Neuron (in vitro differentiated cells): ENCODE results near the gene PACS1.
A peak's percentile ranks its signal among the peaks of the same experiment; 100 is the strongest.
"Not testable (repeated sequence)": the region's sequence is repeated elsewhere in the genome, so short reads cannot be mapped to it uniquely, and the experiment has no call there.

Experiments
- H2AFZ ChIP-seq: one replicate; pipeline ENCODE4 v1.6.1; 2013; ENCODE audit warnings: low read depth, mild to moderate bottlenecking, inconsistent platforms, low read length, moderate library complexity
- H3K27me3 ChIP-seq: one replicate; pipeline ENCODE4 v1.6.1; 2013; ENCODE audit warnings: low read length; ENCODE audit not compliant: insufficient read depth
- H3K36me3 ChIP-seq: one replicate; pipeline ENCODE4 v1.6.1; 2013; ENCODE audit warnings: low read length; ENCODE audit not compliant: insufficient read depth
- H3K4me1 ChIP-seq: one replicate; pipeline ENCODE4 v1.6.1; 2013; ENCODE audit warnings: low read length; ENCODE audit not compliant: insufficient read depth
- H3K4me3 ChIP-seq: 2 replicates; pipeline ENCODE4 v1.5.1; 2013; ENCODE audit warnings: mild to moderate bottlenecking, low read length, moderate library complexity
- H3K9me3 ChIP-seq: one replicate; pipeline ENCODE4 v1.6.1; 2013; ENCODE audit warnings: low read length

The PACS1 gene

DNA sequence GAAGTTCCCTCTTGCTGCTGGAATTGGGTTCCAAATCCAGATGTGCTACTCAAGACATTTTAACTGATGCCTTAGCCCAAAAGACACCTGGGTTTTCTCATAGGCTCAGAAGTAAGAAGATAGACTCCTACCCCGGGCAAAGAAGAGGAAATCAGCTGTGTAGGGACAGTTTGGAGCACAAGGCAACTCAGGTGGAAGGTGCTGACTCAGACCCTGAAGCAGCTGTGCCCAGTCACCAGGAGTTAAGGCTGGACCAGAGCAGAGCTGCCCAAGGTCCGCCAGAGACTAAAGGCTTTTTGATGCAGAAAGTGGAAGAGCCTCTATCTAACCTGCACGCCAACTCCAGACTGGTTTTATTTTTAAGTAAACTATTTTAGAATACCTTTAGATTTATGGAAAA is 177.7 kb downstream of the PACS1 start:
- Histone ChIP-seq H3K9me3 (no peaks in the 10 kb centered on the region), H2AFZ (no peak overlapping the region), H3K36me3 (peaks cover 15% of the 10 kb centered on the region), H3K4me3 (no peak overlapping the region), H3K4me1 (peaks cover 2% of the 10 kb centered on the region), H3K27me3 (no peaks in the 10 kb centered on the region)

DNA sequence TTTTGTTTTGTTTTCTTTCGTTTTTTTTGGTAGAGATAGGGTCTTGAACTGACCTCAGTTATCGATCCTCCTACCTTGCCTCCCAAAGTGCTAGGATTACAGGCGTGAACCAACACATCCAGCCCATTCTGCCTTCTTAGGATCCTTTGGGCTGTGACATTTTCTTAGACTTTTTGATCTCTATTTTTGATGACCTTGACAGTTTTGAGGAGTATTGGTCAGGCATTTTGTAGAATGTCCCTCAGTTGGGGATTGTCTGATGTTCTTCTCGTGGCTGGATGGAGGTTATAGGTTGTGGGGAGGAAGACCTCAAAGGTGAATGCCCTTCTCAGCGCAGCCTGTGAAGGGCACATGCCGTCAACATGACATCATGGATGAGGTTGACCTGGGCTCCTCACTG is 178.8 kb downstream of the PACS1 start:
- Histone ChIP-seq H3K36me3 (peaks cover 11% of the 10 kb centered on the region), H3K9me3 (no peaks in the 10 kb centered on the region), H3K4me1 (peaks cover 1% of the 10 kb centered on the region), H3K27me3 (no peaks in the 10 kb centered on the region), H2AFZ (no peak overlapping the region), H3K4me3 (no peak overlapping the region)

DNA sequence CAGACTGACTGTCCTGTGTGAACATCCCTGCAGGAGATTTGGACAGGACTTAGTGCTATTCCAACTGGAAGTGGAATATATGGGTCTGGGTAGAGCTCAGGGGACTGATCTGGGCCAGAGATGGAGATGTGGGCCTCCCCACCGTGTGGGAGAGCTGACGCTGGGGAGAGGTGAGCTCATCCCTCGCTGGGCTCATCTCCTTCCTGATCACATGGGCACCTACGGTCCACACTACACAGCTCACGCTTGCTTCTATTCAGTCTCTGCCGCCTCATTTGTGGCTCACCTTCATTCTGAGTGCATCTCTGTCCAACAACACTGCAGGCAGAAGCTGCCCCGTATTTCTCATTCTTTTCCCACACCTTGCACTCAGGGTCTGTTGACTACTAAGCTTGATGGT is 181.7 kb downstream of the PACS1 start:
- Histone ChIP-seq H3K36me3 (peaks cover 6% of the 10 kb centered on the region), H2AFZ (no peak overlapping the region)

DNA sequence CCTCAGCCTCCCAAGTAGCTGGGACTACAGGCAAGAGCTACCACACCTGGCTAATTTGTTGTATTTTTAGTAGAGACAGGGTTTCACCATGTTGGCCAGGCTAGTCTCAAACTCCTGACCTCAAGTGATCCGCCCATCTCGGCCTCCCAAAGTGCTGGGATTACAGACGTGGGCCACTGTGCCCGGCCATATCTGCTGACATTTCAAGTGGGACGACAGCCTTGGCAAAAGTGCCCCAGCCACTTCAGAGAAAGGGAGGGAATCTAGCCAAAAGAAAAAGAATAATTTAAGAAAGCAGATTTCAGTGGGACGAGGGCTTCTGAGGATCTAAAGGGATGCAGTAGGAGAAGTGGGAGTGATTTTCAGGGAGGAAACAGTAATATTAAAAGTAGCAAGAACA is 183.0 kb downstream of the PACS1 start:
- H3K4me3 ChIP-seq: not testable (repeated sequence)

More for the DNA sequence above, 181.7 kb downstream of the PACS1 start:
- H3K4me3 ChIP-seq: no peak overlapping the region
- H3K27me3 ChIP-seq: no peaks in the 10 kb centered on the region
- peaks cover 2% of the 10 kb centered on the region for H3K4me1 ChIP-seq
- no peaks in the 10 kb centered on the region for H3K9me3 ChIP-seq

DNA sequence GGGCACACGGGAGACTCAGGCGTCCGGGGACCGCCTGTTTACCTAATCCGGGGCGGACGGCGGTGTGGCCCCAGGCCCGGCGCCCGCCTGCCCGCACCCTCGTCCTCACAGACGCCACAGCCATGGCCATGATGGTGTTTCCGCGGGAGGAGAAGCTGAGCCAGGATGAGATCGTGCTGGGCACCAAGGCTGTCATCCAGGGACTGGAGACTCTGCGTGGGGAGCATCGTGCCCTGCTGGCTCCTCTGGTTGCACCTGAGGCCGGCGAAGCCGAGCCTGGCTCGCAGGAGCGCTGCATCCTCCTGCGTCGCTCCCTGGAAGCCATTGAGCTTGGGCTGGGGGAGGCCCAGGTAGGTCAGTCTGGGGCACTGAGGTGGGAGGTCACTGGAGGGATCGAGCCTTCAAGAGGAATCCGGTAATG is 188.4 kb downstream of the PACS1 start:
- Histone ChIP-seq H3K4me3 (peak overlapping the region; percentile 85), H3K9me3 (no peaks in the 10 kb centered on the region), H2AFZ (no peak overlapping the region), H3K4me1 (peaks cover 13% of the 10 kb centered on the region), H3K27me3 (no peaks in the 10 kb centered on the region), H3K36me3 (peaks cover 33% of the 10 kb centered on the region)

More for the DNA sequence above, 183.0 kb downstream of the PACS1 start:
- not testable (repeated sequence) for H3K4me1 ChIP-seq, H3K36me3 ChIP-seq, H3K9me3 ChIP-seq, H3K27me3 ChIP-seq, H2AFZ ChIP-seq

DNA sequence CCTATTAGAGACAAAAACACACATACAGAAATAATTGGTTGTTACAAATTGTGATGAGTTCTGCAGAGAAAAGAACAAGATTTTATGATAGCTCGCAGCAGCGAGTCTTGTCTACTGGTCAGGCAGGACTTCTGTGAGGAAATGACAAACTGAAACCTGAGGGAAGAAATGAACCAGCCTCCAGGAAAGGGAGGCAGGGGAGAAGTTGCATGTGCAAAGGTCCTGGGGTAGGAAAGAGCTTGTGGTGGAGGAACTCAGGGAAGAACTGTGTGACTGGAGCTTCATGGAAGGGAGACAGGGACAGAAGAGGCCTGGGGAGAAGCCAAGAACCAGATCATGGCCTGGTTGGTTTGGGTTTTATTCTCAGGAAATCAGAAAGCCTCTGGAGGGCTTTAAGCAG is 189.2 kb downstream of the PACS1 start:
- Histone ChIP-seq H3K4me1 (peaks cover 13% of the 10 kb centered on the region), H3K27me3 (no peaks in the 10 kb centered on the region), H2AFZ (no peak overlapping the region), H3K4me3 (no peak overlapping the region), H3K36me3 (peaks cover 39% of the 10 kb centered on the region), H3K9me3 (no peaks in the 10 kb centered on the region)

DNA sequence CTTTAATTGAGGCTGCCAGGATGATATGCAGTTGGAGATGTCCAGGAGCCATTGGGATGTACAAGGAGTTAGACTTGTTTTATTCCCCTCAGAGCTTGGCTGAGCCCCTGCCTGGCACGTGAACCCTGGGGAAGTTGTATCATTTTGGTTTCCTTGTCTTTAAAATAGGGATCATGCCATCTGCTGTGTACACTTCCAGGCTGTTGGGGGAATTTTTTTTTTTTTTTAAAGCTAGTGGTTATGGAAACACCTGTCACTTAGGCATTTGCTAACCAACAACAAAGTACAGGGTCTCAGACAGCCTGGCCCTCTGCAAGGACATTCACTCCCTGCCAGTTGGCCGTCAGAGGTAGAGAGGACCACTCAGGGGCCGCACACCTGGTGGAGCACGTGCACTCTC is 189.9 kb downstream of the PACS1 start:
- H3K36me3 ChIP-seq: peaks cover 46% of the 10 kb centered on the region
- H2AFZ ChIP-seq: no peak overlapping the region
- H3K4me1 ChIP-seq: peaks cover 13% of the 10 kb centered on the region
- no peaks in the 10 kb centered on the region for H3K9me3 ChIP-seq
- H3K4me3 ChIP-seq: no peak overlapping the region
- no peaks in the 10 kb centered on the region for H3K27me3 ChIP-seq

DNA sequence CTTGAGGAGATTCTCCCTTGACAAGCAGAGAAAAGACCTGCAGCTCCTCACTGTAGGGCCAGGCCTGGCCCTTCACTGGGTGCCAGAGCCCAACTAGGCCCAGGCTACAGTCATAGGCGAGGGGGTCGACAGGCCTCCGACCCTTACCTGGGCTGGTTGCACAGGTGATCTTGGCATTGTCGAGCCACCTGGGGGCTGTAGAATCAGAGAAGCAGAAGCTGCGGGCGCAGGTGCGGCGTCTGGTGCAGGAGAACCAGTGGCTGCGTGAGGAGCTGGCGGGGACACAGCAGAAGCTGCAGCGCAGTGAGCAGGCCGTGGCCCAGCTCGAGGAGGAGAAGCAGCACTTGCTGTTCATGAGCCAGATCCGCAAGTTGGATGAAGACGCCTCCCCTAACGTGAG is 191.5 kb downstream of the PACS1 start:
- Histone ChIP-seq H3K4me1 (peaks cover 14% of the 10 kb centered on the region), H3K4me3 (no peak overlapping the region), H3K27me3 (no peaks in the 10 kb centered on the region), H3K36me3 (peaks cover 49% of the 10 kb centered on the region), H2AFZ (no peak overlapping the region), H3K9me3 (no peaks in the 10 kb centered on the region)

DNA sequence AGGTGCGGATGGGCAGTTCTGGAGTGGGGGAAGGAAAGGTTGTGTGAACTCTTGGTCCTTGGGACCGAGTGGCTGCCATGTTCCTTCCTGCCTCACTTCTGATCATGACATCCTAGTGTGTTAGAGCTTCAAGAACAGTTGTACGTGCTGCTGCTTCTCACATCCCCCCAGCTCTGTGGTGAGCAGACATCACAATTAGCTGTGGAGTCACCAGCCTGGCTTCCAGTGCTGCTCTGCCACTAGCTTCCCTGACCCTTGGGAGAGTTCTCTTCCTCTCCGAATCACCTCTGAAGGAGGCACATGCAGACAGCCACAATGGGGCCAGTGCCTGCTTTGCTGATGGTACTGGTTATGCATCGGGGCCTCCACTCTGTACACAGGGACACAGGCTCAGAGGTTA is 192.1 kb downstream of the PACS1 start:
- no peaks in the 10 kb centered on the region for H3K27me3 ChIP-seq
- H2AFZ ChIP-seq: no peak overlapping the region
- H3K36me3 ChIP-seq: peaks cover 49% of the 10 kb centered on the region
- H3K4me3 ChIP-seq: no peak overlapping the region
- H3K4me1 ChIP-seq: peaks cover 16% of the 10 kb centered on the region
- no peaks in the 10 kb centered on the region for H3K9me3 ChIP-seq

DNA sequence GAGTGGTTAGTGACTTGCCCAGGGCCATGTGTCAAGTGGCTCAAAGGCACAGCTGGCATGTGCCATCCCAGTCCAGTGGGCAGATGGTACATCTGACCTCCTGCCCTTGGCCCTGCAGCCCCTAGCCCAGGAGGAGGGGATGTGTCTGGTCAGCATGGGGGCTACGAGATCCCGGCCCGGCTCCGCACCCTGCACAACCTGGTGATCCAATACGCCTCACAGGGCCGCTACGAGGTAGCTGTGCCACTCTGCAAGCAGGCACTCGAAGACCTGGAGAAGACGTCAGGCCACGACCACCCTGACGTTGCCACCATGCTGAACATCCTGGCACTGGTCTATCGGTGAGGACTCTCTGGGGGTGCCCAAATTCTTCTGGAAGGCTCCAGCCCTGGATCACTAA is 192.6 kb downstream of the PACS1 start:
- Histone ChIP-seq H2AFZ (no peak overlapping the region), H3K9me3 (no peaks in the 10 kb centered on the region), H3K4me3 (no peak overlapping the region), H3K4me1 (peaks cover 18% of the 10 kb centered on the region), H3K27me3 (no peaks in the 10 kb centered on the region), H3K36me3 (peaks cover 49% of the 10 kb centered on the region)

DNA sequence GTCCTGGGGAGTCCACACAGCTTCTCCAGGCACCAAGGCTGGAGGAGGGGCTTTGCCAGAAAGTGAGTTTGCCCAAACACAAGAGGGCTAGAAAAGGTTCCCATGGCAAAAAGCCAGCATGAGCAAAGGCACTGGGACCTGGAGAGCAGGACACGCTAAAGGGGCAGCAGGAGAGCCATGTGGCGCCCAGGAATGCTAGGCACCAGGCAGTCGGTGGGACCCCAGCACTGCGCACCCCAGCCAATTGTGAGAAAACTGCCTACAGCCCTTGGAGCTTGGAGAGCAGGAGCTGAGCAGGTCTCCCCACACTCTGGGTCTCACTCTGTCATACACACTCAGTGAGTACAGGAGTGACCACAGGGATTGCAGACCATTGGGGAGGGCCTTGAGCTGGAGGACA is 193.2 kb downstream of the PACS1 start:
- Histone ChIP-seq H3K27me3 (no peaks in the 10 kb centered on the region), H3K36me3 (peaks cover 49% of the 10 kb centered on the region), H2AFZ (no peak overlapping the region), H3K4me1 (peaks cover 18% of the 10 kb centered on the region), H3K4me3 (no peak overlapping the region), H3K9me3 (no peaks in the 10 kb centered on the region)

DNA sequence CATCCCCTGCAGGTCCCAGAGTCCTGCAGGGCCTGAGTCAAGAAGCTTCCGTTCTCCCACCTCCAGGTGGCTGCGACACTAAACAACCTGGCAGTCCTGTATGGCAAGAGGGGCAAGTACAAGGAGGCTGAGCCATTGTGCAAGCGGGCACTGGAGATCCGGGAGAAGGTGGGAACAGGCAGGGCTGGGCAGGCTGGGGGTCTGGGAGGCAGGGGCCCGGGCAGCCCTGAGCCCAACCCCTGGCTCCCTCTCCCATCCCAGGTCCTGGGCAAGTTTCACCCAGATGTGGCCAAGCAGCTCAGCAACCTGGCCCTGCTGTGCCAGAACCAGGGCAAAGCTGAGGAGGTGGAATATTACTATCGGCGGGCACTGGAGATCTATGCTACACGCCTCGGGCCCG is 193.7 kb downstream of the PACS1 start:
- no peaks in the 10 kb centered on the region for H3K9me3 ChIP-seq
- H2AFZ ChIP-seq: no peak overlapping the region
- no peak overlapping the region for H3K4me3 ChIP-seq
- H3K4me1 ChIP-seq: peaks cover 13% of the 10 kb centered on the region
- H3K27me3 ChIP-seq: no peaks in the 10 kb centered on the region
- H3K36me3 ChIP-seq: peaks cover 49% of the 10 kb centered on the region

DNA sequence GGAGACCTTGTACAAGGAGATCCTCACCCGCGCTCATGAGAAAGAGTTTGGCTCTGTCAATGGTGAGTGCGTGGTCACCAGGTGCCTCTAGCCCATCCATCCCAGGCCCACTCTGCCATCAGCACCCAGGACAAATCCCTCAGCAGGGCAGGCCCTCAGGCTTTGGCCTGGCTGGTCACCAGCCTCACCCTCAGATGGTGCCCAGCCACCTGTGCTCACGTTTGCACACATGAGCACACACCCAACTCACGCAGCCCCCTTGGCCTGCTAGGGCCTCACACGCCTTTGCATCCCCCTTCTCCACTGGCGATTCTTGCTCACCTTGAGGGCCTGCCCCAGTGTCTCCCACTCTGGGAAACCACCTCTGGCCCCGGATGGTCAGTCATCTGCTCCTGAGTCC is 194.3 kb downstream of the PACS1 start:
- H2AFZ ChIP-seq: no peak overlapping the region
- H3K36me3 ChIP-seq: peaks cover 49% of the 10 kb centered on the region
- H3K9me3 ChIP-seq: no peaks in the 10 kb centered on the region
- peaks cover 12% of the 10 kb centered on the region for H3K4me1 ChIP-seq
- H3K27me3 ChIP-seq: no peaks in the 10 kb centered on the region
- no peak overlapping the region for H3K4me3 ChIP-seq

DNA sequence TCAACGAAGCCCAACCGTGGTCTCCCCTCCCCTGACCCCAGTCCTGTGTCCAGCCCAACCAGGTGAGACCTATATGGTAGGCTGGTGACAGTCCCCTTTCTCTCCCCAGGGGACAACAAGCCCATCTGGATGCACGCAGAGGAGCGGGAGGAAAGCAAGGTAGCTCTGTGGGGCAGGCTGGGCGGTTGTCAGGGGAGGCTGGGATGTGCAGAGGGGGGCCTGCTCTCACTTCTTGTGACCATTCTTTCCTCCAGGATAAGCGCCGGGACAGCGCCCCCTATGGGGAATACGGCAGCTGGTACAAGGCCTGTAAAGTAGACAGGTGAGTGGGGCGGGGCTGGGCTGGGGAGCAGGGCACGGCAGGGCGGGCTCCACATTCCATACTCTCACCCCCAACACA is 194.8 kb downstream of the PACS1 start:
- Histone ChIP-seq H2AFZ (no peak overlapping the region), H3K36me3 (peaks cover 46% of the 10 kb centered on the region), H3K27me3 (no peaks in the 10 kb centered on the region), H3K9me3 (no peaks in the 10 kb centered on the region), H3K4me1 (peaks cover 17% of the 10 kb centered on the region), H3K4me3 (no peak overlapping the region)
